ENCODE data around the gene NOS1AP.
"Not testable (repeated sequence)": the region's sequence is repeated elsewhere in the genome, so short reads cannot be mapped to it uniquely, and the experiment has no call there.

Gene NOS1AP

DNA sequence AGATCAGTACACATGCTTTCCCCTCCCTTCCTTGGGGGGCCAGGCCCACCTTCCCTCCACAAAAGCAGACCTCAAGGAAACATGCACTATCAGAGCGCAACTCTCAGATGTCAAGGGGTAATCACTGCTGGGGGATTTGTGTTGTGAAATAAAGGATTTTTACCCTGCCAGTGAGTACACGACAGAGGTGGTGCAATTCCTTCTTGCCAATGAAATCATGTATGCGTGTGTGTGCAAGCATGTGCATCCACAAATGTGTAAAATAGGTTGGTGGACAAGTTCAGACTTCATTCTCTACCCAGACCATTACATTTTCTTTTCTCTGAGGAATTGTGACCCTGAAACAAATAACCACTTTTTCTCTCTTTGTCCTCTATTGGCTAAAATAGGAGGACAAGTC lies 9.8 kb upstream of the NOS1AP start:
- DNase-seq = no peak

DNA sequence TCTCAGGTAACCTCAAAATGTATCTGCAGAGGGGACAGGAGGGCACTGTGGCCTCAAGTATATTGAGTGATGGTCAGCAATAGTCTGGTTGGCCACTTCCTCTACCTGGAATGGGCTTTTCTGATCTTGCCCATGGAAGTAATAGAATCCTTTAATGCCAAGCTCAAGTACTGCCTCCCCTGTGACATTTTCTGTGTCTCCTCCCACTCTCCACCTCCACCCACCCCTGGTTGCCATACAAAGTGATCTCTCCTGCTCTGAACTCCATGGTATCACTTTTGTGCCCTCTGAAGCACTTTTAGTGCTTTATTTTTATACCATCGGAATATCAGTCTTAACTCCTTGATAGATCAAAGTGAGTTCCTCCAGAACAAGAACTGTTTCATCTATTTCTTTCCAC lies 9.2 kb upstream of the NOS1AP start:
- no peak for DNase-seq

DNA sequence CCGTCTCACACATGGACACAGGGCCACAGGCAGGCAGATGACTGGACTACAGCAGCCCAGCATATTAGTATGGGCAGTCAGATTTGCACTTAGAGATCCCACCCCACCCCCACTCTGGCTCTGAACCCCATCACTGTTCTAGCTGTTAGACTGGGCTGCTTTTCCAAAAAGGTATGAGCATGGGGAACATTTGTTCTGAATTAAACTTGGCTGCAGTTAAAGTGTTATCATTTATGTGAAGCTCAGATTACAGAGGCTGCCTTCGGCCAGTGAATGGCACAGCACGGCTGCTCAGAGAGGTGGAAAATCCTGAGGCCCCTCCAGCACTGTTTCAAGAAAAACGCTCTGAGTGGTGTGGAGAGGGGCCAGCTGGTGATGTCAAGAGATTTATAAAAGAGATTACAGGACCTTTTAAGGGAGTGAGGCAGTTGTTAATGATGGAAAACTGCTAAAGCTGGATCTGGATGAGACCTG lies 6.9 kb upstream of the NOS1AP start:
- DNase-seq = no peak

- DNase-seq = no peak
These were observed 4.5 kb upstream of the NOS1AP start for GRCh38 chr1:162065016-162065415.

DNA sequence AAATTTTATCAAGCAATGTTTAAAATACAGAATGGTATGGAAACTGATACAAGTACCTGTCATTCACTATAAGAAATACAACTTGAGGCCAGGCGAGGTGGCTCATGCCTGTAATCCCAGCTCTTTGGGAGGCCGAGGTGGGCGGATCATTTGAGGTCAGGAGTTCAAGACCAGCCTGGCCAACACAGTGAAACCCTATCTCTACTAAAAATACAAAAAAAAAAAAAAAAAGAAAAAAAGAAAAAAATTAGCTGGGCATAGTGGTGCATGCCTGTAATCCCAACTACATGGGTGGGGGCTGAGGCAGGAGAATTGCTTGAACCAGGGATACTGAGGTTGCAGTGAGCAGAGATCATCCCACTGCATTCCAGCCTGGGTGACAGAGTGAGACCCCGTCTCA lies 2.7 kb upstream of the NOS1AP start:
- not testable (repeated sequence) for DNase-seq

DNA sequence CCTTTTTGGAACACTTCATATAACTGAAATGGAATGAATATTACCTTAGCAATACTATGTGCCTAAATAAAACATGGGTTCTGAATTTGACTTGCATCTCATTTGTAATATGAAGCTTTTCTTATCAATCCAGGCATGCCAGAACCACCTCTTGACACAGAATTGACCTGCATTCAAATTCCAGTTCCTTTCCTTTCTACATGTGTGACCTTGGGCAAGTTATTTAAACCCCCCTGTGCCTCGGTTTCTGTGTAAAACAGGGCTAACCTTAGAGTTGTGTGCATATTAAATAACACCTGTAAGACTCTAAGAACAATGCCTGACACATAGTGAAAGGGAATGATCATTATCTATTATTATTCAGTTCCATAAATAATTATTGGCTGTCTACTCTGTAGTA lies 2.0 kb upstream of the NOS1AP start:
- DNase-seq = no peak

DNA sequence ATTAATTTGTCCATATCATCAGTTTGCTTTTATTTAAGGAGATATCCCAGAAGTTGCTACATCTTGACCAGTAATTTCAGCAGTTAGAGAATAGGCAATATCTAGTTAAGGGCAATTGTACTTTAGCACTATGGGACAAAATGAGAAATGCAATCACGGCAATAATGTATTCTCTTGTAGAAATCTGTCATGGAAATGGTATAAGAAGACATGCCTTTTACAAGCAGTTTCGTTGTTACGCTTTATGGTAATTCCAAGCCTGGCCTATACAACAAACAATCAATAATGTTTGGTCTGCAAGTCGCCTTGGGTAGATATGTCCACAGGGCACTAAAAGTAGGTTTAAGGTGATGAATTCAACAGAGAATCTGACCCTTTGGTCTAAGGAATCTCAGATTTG lies 1.2 kb upstream of the NOS1AP start:
- no peak for DNase-seq

- DNase-seq = peak in 2 of 14 donors; percentile 51 to 57
These were observed 730 bp downstream of the NOS1AP start for GRCh38 chr1:162070094-162070748.

GRCh38 chr1:162070825-162071224 lies 1.3 kb downstream of the NOS1AP start:
- DNase-seq = peak in 3 of 14 donors; percentile 10 to 46 (median 13)

DNA sequence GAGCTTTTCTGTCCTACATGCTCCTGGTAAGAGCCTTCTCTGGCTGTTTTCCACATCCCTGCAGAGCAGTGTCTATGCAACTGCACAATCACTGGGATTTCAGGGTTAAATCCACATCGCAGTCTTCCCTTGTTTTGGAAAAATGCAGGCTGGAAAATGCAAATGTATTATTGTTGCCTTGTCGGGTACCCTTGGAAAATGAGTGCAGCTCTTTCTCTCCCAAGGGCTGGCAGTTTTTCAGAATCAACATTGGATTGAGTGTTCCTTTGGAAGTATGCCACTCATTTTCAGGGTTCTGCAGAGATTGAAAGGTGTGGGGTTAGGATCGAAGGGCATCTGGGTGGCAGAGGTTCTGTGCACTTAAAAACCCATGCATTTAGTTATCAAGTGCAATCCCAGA lies 3.2 kb downstream of the NOS1AP start:
- no peak for DNase-seq

- DNase-seq = no peak
These were observed 5.0 kb downstream of the NOS1AP start for GRCh38 chr1:162074276-162075005.

DNA sequence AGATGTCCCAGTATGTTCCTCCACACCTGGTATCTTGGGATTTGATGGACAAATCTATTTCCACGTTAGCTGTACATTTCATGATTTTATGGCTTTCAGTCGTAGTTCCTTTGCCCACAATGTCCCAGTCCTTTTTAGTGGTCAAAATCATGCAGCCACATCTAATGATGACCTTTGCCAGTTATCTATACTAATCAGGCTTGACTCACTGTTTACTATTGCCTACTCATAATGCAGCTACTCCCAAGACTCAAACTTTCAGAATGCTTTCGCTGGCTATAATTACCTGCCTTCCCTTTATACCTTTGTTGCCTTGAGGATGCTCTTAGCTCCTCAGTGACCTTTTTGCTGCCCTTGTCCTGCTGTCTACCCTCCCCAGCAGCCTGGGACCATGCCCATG lies 6.4 kb downstream of the NOS1AP start:
- DNase-seq = no peak

DNA sequence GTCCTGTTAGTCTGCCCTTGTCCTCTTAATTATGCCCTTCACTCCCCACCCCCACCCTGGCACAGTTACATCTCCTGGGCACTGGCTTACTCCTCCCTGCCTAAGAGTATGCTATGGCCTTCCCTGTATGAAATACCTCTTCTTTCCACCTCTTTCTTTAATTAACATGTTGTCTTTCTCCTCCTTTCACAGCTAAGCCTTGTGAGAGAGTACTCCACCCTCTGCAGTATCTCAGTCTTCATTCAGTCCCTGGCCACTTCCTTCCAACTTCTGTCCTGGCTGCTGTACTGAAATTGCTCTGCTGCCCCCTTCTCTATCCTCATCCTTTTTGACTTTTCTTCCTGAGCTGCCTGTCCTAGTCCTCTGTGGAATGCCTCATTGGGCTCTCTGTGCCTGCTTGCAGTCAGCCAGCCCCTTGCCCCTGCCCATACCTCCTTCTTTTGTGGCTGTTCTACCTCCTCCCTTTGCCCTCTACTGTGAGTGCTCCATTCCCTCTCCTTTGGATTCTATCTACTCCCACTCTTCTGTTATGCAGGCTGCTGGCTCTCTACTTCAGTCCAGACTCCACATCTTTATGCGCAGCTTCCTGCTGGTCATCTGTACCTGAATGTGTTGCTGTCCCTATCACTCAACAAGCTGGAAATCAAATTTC lies 8.3 kb downstream of the NOS1AP start:
- DNase-seq = no peak

- no peak for DNase-seq
These were observed 9.5 kb downstream of the NOS1AP start for GRCh38 chr1:162079030-162079429.

DNA sequence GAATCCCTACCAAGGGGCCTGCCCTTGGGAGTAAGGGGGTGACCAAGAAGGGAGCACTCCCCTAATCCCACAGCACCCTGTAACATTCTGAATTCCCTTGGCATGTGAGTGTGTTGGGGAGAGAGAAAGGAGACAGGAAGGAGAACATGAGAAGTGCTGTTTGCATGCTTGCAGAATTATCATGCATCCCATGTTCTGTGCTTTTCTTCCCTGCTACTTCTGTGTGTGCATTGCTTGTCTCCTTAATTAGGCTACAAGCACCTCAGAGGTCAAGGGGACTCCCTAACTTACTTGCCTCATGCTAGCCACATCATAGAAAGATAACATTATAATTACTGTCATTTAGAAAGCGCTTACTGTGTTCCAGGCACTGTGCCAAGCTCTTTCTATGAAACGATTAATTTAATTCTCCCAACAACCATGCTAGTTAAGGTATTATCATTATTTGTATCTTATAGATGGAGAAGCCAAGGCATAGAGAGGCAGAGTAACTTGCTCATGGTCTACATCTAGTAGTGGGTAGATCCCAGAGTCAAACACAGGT lies 11.1 kb downstream of the NOS1AP start:
- DNase-seq = no peak

GRCh38 chr1:162081316-162081715 lies 11.8 kb downstream of the NOS1AP start:
- no peak for DNase-seq

DNA sequence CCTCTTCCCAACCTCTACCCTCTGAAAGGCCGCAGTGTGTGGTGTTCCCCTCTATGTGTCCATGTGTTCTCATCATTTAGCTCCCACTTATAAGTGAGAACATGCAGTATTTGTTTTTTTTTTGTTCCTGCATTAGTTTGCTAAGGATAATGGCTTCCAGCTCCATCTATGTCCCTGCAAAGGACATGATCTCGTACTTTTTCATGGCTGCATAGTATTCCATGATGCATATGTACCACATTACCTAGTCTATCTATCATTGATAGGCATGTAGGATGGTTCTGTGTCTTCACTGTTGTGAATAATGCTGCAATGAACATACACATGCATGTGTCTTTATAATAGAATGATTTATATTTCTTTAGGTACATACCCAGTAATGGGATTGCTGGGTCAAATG lies 12.6 kb downstream of the NOS1AP start:
- not testable (repeated sequence) for DNase-seq

GRCh38 chr1:162083273-162083672 lies 13.8 kb downstream of the NOS1AP start:
- no peak for DNase-seq

GRCh38 chr1:162085991-162086390 lies 16.5 kb downstream of the NOS1AP start:
- no peak for DNase-seq

GRCh38 chr1:162087111-162087510 lies 17.6 kb downstream of the NOS1AP start:
- DNase-seq = no peak

DNA sequence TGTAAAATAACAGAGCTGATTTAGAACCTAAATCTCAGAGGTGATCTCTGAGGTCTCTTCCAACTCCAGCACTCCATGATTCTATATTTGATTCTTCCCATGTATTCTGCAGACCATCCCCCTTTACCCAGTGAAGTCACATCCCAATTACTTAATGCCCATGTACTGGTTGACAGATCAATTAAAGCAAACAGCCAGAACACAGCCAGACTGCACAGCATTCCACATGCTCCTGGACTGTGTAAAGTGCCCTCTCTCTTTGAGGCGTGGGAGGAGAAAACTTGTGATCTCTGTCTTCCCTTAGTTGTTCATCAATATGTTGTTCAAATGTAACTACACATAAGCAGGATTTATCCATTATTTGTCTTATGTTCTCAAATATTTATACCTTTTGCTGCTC lies 18.1 kb downstream of the NOS1AP start:
- DNase-seq = no peak

- no peak for DNase-seq
These were observed 18.9 kb downstream of the NOS1AP start for GRCh38 chr1:162088281-162088969.

- DNase-seq = no peak
These were observed 20.3 kb downstream of the NOS1AP start for GRCh38 chr1:162089748-162090147.
